GM12878 (cell line): ENCODE measurements around the gene ZNF546. TPM values are rescaled to one million over a fixed set of nuclear protein-coding genes. Genes with fewer than 3 reads are reported as not detected.

Source experiments
- ATAC-seq: fragments of 200-7000 bp; cut with Tn5 transposase; 3 replicates; pipeline ENCODE4 v1.9.1; 2020; ENCODE audit warnings: mild to moderate bottlenecking, moderate library complexity
- BruUV-seq: library from RNA; stranded (reverse); fragments of 400-500 nt; replicated peaks from 2 replicates; lab custom pipeline; 2021; lab: Mats Ljungman, UMichigan
- CTCF ChIA-PET: fragments of 300-600 bp; sonication (Branson Sonifier 250); formaldehyde crosslinking; extraction: SDS; loops from one replicate; lab custom pipeline; 2021; ENCODE audit warnings: inconsistent platforms; lab: Yijun Ruan, JAX
- POLR2A ChIA-PET: fragments of 350-600 bp; formaldehyde crosslinking; extraction: SDS; loops from one replicate; lab custom pipeline; 2021; ENCODE audit warnings: inconsistent platforms; lab: Charles Lee
- RAD21 ChIA-PET: fragments of 300-600 bp; sonication (Branson Sonifier 250); formaldehyde crosslinking; loops from one replicate; lab custom pipeline; 2023; ENCODE audit warnings: antibody characterized with exemption; ENCODE audit not compliant: unreplicated experiment; lab: Charles Lee
- SMC1A ChIA-PET: fragments of 300-600 bp; sonication (Branson Sonifier 250); formaldehyde crosslinking; loops from one replicate; lab custom pipeline; 2023; ENCODE audit not compliant: unreplicated experiment, uncharacterized antibody; lab: Charles Lee
- DNase-seq: peaks from one replicate; pipeline ENCODE4 v3.0.0-alpha.2; 2011; ENCODE audit warnings: low read depth, low spot score
- FAIRE-seq: peaks from 3 replicates; lab custom pipeline; 2011; peaks lifted over from hg19 to GRCh38; lab: Jason Lieb, UNC
- H2AFZ ChIP-seq: 2 replicates; pipeline ENCODE4 v1.6.0; 2011; ENCODE audit warnings: low read depth, low read length, control low read depth; ENCODE audit not compliant: control insufficient read depth
- H3K27ac ChIP-seq: 2 replicates; pipeline ENCODE4 v1.5.1; 2011; ENCODE audit warnings: control low read depth; ENCODE audit not compliant: control insufficient read depth, insufficient read depth
- H3K27me3 ChIP-seq, 2 experiments: replicated peaks in 1 of 2; 2 replicates each; pipeline versions ENCODE4 v1.6.0 to v1.6.1; 2011; ENCODE audit warnings: low read length in 1 of 2; ENCODE audit not compliant: control insufficient read depth in 2 of 2, insufficient read depth in 2 of 2
- H3K36me3 ChIP-seq, 2 experiments: 2 replicates each; pipeline ENCODE4 v1.5.1; 2011; ENCODE audit warnings: low read length in 1 of 2; ENCODE audit not compliant: control insufficient read depth in 2 of 2, insufficient read depth in 2 of 2
- H3K4me1 ChIP-seq: 2 replicates; pipeline ENCODE4 v1.6.1; 2011; ENCODE audit warnings: mild to moderate bottlenecking, low read length, moderate library complexity, mixed read lengths; ENCODE audit not compliant: control insufficient read depth, insufficient read depth
- H3K4me2 ChIP-seq: 2 replicates; pipeline ENCODE4 v1.6.0; 2011; ENCODE audit warnings: control low read depth; ENCODE audit not compliant: control insufficient read depth, insufficient read depth
- H3K4me3 ChIP-seq: fragments of 200-600 bp; sonication (generic); 2 replicates; pipeline ENCODE4 v1.5.1; 2016
- H3K79me2 ChIP-seq: 2 replicates; pipeline ENCODE4 v1.6.0; 2011; ENCODE audit warnings: low read length; ENCODE audit not compliant: control insufficient read depth, insufficient read depth
- H3K9ac ChIP-seq: 2 replicates; pipeline ENCODE4 v1.8.0; 2011; ENCODE audit warnings: low read length, control low read depth, mixed read lengths; ENCODE audit not compliant: control insufficient read depth, insufficient read depth
- H3K9me3 ChIP-seq: replicated peaks from 3 replicates; pipeline ENCODE4 v1.5.1; 2011; ENCODE audit warnings: mild to moderate bottlenecking, low read length; ENCODE audit not compliant: control insufficient read depth, insufficient read depth
- H4K20me1 ChIP-seq: 2 replicates; pipeline ENCODE4 v1.6.0; 2011; ENCODE audit not compliant: control insufficient read depth, insufficient read depth
- BMI1 ChIP-seq: fragments of 450-650 bp; IDR thresholded peaks from 2 replicates; pipeline ENCODE4 v1.6.1; 2016; ENCODE audit warnings: mild to moderate bottlenecking, moderate library complexity, borderline replicate concordance
- IRF4 ChIP-seq: IDR thresholded peaks from 2 replicates; pipeline ENCODE4 v1.6.1; 2011; ENCODE audit warnings: low read depth, low read length
- MTA2 ChIP-seq: fragments of 450-650 bp; IDR thresholded peaks from 2 replicates; pipeline ENCODE4 v1.6.1; 2016; ENCODE audit warnings: low read depth, mild to moderate bottlenecking, moderate library complexity
- NFIC ChIP-seq: IDR thresholded peaks from 2 replicates; pipeline ENCODE4 v1.6.1; 2012; ENCODE audit warnings: low read depth, mild to moderate bottlenecking, inconsistent platforms, low read length, moderate library complexity
- NR2F1 ChIP-seq: fragments of 450-650 bp; conservative IDR thresholded peaks from 2 replicates; pipeline ENCODE4 v1.6.1; 2017; ENCODE audit warnings: mild to moderate bottlenecking
- PAX5 ChIP-seq: IDR thresholded peaks from 2 replicates; pipeline ENCODE4 v1.6.1; 2011; ENCODE audit warnings: low read depth, low read length, borderline replicate concordance
- WRNIP1 ChIP-seq: IDR thresholded peaks from 2 replicates; pipeline ENCODE4 v1.6.1; 2011; ENCODE audit warnings: low read depth, low read length, improper control_type of control experiment, borderline replicate concordance
- WGBS: methylation state at CpG from one replicate; pipeline ENCODE4 v1.1.6; 2016; ENCODE audit warnings: low lambda C conversion rate; ENCODE audit not compliant: insufficient replicate concordance, insufficient coverage; ENCODE audit errors: missing lambda C conversion rate; 5-methylcytosine and 5-hydroxymethylcytosine counted together
- in situ Hi-C: fragments of 300-500 bp; cut with MboI; formaldehyde crosslinking; loops from 9 replicates; pipeline ENCODE4 v1.14.3; 2018; ENCODE audit warnings: mixed read lengths
- intact Hi-C: fragments of 100-400 bp; cut with micrococcal nuclease; formaldehyde crosslinking; loops from one replicate; pipeline ENCODE4 v1.14.2; 2022; ENCODE audit not compliant: unreplicated experiment
- polyA plus RNA-seq, 11 experiments: library from polyadenylated mRNA; depleted of rRNA in 4 of 11; unstranded in 6 of 11; stranded (reverse) in 5 of 11; fragments of >200 nt; fragmentation: Nextera tagmentation in 4 of 11; fragmentation: Illumina TruSeq in 1 of 11; extraction: Ambion mirVana in 4 of 11; extraction: Trizol in 1 of 11; gene quantifications; 1 replicate in 1 of 11; 2 replicates in 10 of 11; pipeline versions ENCODE4 v1.2.1 to v1.2.3, GENCODE V29; 2011 to 2016; ENCODE audit warnings: inconsistent platforms in 2 of 11, missing spikeins in 2 of 11, low read depth in 1 of 11
- total RNA-seq, 4 experiments: library from RNA; depleted of rRNA in 3 of 4; stranded (reverse); fragments of >200 nt in 3 of 4; fragmentation: Illumina TruSeq in 1 of 4; extraction: Trizol in 1 of 4; gene quantifications; 2 replicates each; pipeline versions ENCODE4 v1.2.1 to v1.2.3, GENCODE V29; 2013 to 2021
- TF ChIP-seq, protein P1 (sequence below): fragments of 450-650 bp; formaldehyde crosslinking; IDR thresholded peaks from 2 replicates; pipeline ENCODE4 v1.5.0; 2022; ENCODE audit warnings: mild to moderate bottlenecking, missing genetic modification characterization
- TF ChIP-seq, protein P2 (sequence below): fragments of 450-650 bp; IDR thresholded peaks from 2 replicates; pipeline ENCODE4 v1.6.1; 2017; ENCODE audit warnings: mild to moderate bottlenecking

Gene ZNF546
- total and polyA plus RNA-seq, 10 of the 15 experiments (the other 5 are each of a cell fraction or from before 2014, with no cell fraction given): 0.88 to 4.1 (median 2.4) TPM

DNA sequence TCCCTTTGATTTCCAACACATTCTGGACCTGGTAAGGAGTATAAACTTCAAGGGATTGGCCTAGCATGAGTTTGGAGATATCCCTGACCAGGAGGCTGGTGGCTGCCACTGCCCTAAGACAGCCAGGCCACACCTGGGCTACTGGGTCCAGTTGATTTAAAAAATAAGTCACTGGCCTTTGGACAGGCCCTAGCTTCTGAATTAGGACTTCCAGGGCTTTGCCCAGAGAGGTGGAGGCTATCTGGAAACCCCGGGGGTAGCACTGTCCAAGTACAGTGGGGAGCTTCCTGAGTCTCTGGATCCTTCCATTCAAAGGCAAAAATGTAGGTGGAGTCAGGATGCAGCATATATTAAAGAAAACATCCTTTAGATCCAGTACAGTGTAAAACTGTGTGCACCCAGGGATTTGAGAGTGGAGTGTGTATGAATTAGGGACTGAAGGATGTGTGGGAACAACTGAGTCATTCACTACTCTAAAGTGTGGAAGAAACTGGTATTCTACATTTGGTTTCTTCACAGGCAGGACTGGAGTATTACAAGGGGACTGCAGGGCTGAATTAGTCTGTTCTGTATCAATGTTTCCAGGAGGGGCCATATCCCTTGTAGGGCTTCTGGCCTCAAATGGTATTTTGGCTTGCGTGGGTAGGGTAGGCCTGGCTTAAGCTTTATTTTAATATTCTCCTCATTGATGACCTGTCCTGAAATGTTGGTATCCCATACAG lies 47.7 kb upstream of the ZNF546 start:
- TF ChIP-seq WRNIP1 (no peak), BMI1 (no peak), NR2F1 (no peak), NFIC (no peak), IRF4 (no peak), PAX5 (no peak), MTA2 (no peak)
- TF ChIP-seq, protein P1, sequence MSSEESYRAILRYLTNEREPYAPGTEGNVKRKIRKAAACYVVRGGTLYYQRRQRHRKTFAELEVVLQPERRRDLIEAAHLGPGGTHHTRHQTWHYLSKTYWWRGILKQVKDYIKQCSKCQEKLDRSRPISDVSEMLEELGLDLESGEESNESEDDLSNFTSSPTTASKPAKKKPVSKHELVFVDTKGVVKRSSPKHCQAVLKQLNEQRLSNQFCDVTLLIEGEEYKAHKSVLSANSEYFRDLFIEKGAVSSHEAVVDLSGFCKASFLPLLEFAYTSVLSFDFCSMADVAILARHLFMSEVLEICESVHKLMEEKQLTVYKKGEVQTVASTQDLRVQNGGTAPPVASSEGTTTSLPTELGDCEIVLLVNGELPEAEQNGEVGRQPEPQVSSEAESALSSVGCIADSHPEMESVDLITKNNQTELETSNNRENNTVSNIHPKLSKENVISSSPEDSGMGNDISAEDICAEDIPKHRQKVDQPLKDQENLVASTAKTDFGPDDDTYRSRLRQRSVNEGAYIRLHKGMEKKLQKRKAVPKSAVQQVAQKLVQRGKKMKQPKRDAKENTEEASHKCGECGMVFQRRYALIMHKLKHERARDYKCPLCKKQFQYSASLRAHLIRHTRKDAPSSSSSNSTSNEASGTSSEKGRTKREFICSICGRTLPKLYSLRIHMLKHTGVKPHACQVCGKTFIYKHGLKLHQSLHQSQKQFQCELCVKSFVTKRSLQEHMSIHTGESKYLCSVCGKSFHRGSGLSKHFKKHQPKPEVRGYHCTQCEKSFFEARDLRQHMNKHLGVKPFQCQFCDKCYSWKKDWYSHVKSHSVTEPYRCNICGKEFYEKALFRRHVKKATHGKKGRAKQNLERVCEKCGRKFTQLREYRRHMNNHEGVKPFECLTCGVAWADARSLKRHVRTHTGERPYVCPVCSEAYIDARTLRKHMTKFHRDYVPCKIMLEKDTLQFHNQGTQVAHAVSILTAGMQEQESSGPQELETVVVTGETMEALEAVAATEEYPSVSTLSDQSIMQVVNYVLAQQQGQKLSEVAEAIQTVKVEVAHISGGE (CRISPR knock-in tag): no peak
- TF ChIP-seq, protein P2, sequence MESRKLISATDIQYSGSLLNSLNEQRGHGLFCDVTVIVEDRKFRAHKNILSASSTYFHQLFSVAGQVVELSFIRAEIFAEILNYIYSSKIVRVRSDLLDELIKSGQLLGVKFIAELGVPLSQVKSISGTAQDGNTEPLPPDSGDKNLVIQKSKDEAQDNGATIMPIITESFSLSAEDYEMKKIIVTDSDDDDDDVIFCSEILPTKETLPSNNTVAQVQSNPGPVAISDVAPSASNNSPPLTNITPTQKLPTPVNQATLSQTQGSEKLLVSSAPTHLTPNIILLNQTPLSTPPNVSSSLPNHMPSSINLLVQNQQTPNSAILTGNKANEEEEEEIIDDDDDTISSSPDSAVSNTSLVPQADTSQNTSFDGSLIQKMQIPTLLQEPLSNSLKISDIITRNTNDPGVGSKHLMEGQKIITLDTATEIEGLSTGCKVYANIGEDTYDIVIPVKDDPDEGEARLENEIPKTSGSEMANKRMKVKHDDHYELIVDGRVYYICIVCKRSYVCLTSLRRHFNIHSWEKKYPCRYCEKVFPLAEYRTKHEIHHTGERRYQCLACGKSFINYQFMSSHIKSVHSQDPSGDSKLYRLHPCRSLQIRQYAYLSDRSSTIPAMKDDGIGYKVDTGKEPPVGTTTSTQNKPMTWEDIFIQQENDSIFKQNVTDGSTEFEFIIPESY: no peak
- Histone ChIP-seq H3K9me3 (no peaks in the 10 kb centered on the region), H3K9ac (no peak overlapping the region), H3K4me1 (peaks cover 10% of the 10 kb centered on the region), H3K36me3 (no peaks in the 10 kb centered on the region), H3K27ac (no peak overlapping the region), H4K20me1 (no peaks in the 10 kb centered on the region), H3K4me3 (no peak overlapping the region), H3K27me3 (no peaks in the 10 kb centered on the region), H3K79me2 (no peaks in the 10 kb centered on the region), H2AFZ (no peak overlapping the region), H3K4me2 (no peak overlapping the region)
- intact Hi-C loops (no loop called here), in situ Hi-C loops (no loop called here)
- WGBS: 90% methylated on average over 2 of the region's 2 CpGs
- ATAC-seq (no peak), DNase-seq (no peak), FAIRE-seq (no peak)
- ChIA-PET RAD21 (interaction anchor here (7.0 kb wide), 1 partner anchor 21 kb away, joined by 50 read pairs; the partner anchor contains the start of gene PSMC4), POLR2A (no interaction called here), SMC1A (no interaction called here), CTCF (interaction anchor here (4.8 kb wide), 1 partner anchor 21 kb away, joined by 23 read pairs; the partner anchor contains the start of gene PSMC4)
- no TSS peak for BruUV-seq
